Cardiac fibroblast (primary cell): ENCODE data around the gene TNS3.
"Not testable (repeated sequence)": the region's sequence is repeated elsewhere in the genome, so short reads cannot be mapped to it uniquely, and the experiment has no call there.

Experiments
- DNase-seq, 2 donors: peaks; one replicate each; pipeline versions ENCODE4 v3.0.0 to v3.0.0-alpha.2; 2010; ENCODE audit warnings: low read depth in 2 of 2
- H3K4me3 ChIP-seq, 2 donors: replicated peaks in 1 of 2; 1 replicate in 1 of 2; 2 replicates in 1 of 2; pipeline ENCODE4 v1.5.1; 2011; ENCODE audit warnings: low read depth in 2 of 2, low read length in 2 of 2, mild to moderate bottlenecking in 2 of 2, moderate library complexity in 1 of 2
- TF ChIP-seq, protein P1 (sequence below): IDR thresholded peaks from one replicate; pipeline ENCODE4 v1.5.1; 2011; ENCODE audit warnings: low read depth, mild to moderate bottlenecking, low read length, inconsistent platforms

The TNS3 gene

DNA sequence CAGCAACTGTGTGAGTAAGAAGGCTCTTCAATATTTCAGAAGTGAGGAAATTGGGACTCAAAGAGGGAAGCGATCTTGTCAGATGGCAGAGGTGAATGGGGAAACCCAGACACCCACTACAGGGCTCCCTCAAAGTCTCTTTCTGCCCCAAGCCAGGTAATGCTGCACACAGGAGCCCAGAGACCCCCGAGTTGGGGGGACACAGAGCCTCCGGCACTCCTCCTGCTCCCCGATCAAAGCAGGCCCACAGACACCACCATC lies 139.4 kb downstream of the TNS3 start:
- no peak for DNase-seq
- TF ChIP-seq, protein P1, sequence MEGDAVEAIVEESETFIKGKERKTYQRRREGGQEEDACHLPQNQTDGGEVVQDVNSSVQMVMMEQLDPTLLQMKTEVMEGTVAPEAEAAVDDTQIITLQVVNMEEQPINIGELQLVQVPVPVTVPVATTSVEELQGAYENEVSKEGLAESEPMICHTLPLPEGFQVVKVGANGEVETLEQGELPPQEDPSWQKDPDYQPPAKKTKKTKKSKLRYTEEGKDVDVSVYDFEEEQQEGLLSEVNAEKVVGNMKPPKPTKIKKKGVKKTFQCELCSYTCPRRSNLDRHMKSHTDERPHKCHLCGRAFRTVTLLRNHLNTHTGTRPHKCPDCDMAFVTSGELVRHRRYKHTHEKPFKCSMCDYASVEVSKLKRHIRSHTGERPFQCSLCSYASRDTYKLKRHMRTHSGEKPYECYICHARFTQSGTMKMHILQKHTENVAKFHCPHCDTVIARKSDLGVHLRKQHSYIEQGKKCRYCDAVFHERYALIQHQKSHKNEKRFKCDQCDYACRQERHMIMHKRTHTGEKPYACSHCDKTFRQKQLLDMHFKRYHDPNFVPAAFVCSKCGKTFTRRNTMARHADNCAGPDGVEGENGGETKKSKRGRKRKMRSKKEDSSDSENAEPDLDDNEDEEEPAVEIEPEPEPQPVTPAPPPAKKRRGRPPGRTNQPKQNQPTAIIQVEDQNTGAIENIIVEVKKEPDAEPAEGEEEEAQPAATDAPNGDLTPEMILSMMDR: no peak
- no peak overlapping the region for H3K4me3 ChIP-seq

DNA sequence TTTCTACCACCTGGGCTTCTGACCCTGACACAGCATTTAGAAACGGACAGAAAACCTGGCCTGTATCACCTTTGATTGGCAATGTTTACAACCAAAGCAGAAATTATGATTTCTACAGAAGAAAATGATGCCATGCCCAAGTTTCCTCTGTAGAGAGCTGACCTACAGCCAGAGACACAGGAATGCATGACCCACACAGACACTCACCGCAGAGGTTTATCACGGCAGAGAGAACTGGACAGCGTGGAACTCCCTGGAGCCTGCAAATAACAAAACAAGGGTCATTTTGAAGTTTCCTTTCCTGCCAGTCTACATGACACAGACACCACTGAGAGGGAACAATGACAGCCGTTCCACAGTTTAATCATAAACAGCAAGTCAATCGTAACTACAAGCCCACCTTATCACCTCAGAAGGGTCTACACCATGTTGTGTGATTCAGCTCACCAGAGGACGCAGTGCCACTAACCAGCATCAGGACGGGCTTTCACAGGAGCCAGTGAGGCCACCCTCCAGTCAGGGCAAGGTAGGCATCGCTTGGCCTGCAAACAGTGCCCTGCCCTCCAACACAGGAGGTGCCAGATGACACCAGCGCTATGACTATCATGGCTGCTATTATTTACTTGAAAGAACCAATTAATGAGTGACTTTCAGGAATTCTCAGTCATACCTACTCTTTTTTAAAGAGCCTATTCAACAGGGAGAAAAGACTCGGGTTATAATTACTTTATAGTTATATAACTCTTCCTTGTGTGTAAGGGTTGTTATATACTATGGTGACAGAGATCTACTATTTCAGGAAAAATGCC lies 139.9 kb downstream of the TNS3 start:
- peak; percentile 31 to 50 for DNase-seq
- TF ChIP-seq, protein P1: no peak
- no peak overlapping the region for H3K4me3 ChIP-seq

DNA sequence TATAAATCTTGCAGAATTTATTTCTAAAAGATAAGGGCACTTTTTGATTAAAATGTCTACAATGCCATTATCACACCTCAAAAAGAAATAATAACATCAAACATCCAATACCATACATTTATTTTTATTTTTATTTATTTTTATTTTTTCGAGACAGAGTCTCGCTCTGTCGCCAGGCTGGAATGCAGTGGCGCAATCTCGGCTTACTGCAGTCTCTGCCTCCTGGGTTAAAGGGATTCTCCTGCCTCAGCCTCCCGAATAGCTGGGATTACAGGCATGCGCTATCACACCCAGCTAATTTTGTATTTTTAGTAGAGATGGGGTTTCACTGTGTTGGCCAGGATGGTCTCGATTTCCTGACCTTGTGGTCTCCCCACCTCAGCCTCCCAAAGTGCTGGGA lies 140.9 kb downstream of the TNS3 start:
- DNase-seq: peak in 1 of 2 donors; percentile 49
- H3K4me3 ChIP-seq: not testable (repeated sequence)

DNA sequence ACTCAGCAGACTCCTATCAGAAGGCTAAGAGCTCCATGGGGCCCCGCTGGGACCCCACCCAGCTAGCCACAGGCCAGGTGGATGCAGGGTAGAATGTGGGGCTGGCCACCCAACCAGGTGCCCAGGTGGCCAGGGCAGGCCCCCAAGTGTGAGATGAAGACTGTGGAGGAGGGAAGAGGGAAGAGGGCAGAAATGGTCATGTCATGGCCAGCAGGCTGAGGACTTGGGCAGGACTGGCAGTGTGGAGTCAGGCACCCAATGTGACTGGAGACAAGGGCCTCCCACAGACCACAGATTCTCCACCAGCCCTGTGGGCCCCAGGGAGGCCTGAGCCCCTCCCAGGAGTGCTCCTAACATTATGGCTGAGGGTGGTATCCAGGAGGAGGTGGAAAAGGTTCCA lies 141.6 kb downstream of the TNS3 start:
- H3K4me3 ChIP-seq: no peak overlapping the region
- no peak for DNase-seq
- TF ChIP-seq, protein P1: no peak

DNA sequence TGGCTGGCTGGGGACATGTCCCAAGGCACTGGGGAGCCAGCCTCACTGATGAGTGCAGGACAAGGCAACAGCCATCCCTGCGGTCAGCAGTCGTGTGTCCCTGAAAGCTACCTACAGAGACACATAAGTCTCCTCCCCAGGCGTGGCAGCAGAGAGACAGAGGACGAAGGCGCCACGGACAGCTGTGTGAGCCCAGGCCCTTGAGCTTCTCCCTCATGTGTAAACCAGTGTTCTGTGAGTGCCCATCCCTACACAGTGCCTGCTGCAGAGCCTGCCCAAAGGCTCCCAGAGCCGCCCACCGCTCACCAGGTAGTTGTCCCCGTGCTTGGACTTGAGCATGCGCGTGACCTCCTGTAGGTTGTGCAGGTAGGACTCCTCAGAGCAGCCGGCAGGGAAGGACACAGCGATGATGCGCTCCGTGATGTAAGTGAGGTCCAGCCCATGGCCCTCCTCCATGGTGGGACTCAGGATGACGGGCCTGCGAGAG lies 142.7 kb downstream of the TNS3 start:
- TF ChIP-seq, protein P1: no peak
- H3K4me3 ChIP-seq: no peak overlapping the region
- DNase-seq: no peak

- DNase-seq: no peak
- no peak overlapping the region for H3K4me3 ChIP-seq
- TF ChIP-seq, protein P1: no peak
Observed at GRCh38 chr7:47438411-47439029, 143.4 kb downstream of the TNS3 start.

- DNase-seq: peak; percentile 88 to 91
- H3K4me3 ChIP-seq: no peak overlapping the region
- TF ChIP-seq, protein P1: peak; percentile 80
Observed at GRCh38 chr7:47435889-47436312, 146.0 kb downstream of the TNS3 start.
